Naive thymus-derived CD8-positive, alpha-beta T cell (primary cell): ENCODE data around the gene ACTL7B. TPM values are rescaled to one million over a fixed set of nuclear protein-coding genes. Genes with fewer than 3 reads are reported as not detected.
"Not testable (repeated sequence)": the region's sequence is repeated elsewhere in the genome, so short reads cannot be mapped to it uniquely, and the experiment has no call there.

Experiments used
- ATAC-seq, 2 donors: fragments of 150-1000 bp; cut with Tn5 transposase in 1 of 2; sonication (Bioruptor Pico), chemical (Tn5 transposase) in 1 of 2; 1 replicate in 1 of 2; 2 replicates in 1 of 2; pipeline ENCODE4 v1.10.0; 2021; ENCODE audit warnings: mild to moderate bottlenecking in 2 of 2, moderate library complexity in 2 of 2
- POLR2A ChIA-PET: fragments of 350-600 bp; sonication (Branson Sonifier 250); formaldehyde crosslinking; loops from one replicate; lab custom pipeline; 2021; ENCODE audit warnings: antibody characterized with exemption; lab: Charles Lee
- DNase-seq, 10 donors: peaks; one replicate each; pipeline versions ENCODE4 v3.0.0 to v3.0.0-alpha.2; 2020 to 2022
- H3K27ac Mint-ChIP-seq, 10 donors: one replicate each; pipeline ENCODE4 v1.8.0; 2020 to 2022; ENCODE audit warnings: mild to moderate bottlenecking in 10 of 10, mixed read lengths in 10 of 10, moderate library complexity in 4 of 10, inconsistent platforms in 1 of 10
- H3K27me3 Mint-ChIP-seq, 5 donors: one replicate each; pipeline ENCODE4 v1.8.0; 2021 to 2022; ENCODE audit warnings: mixed read lengths in 5 of 5
- H3K36me3 Mint-ChIP-seq, 3 donors: one replicate each; pipeline ENCODE4 v1.8.0; 2020 to 2022; ENCODE audit warnings: mixed read lengths in 3 of 3, mild to moderate bottlenecking in 2 of 3, inconsistent platforms in 1 of 3
- H3K4me1 Mint-ChIP-seq, 4 donors: one replicate each; pipeline ENCODE4 v1.8.0; 2021 to 2022; ENCODE audit warnings: mixed read lengths in 4 of 4
- H3K4me3 Mint-ChIP-seq, 10 donors: one replicate each; pipeline ENCODE4 v1.8.0; 2020 to 2022; ENCODE audit warnings: mild to moderate bottlenecking in 10 of 10, mixed read lengths in 10 of 10, moderate library complexity in 6 of 10, inconsistent platforms in 1 of 10
- H3K9me3 Mint-ChIP-seq, 9 donors: one replicate each; pipeline ENCODE4 v1.8.0; 2020 to 2022; ENCODE audit warnings: mixed read lengths in 9 of 9, mild to moderate bottlenecking in 3 of 9, inconsistent platforms in 1 of 9, moderate library complexity in 1 of 9
- polyA plus RNA-seq, 3 donors: library from polyadenylated mRNA; unstranded; fragments of 300-500 nt; fragmentation: Illumina TruSeq; gene quantifications; one replicate each; pipeline ENCODE4 v1.2.3, GENCODE V29; 2021
- total RNA-seq, 8 experiments: library from RNA in 2 of 8; stranded (reverse) in 2 of 8; gene quantifications; one replicate each; pipeline ENCODE4 v1.2.3 and lab custom pipeline; 2021 to 2026

Gene ACTL7B
- total and polyA plus RNA-seq, 5 experiments from 2014 or later = 0.21 TPM; not detected in 4

- ATAC-seq = no peak
- H3K36me3 Mint-ChIP-seq = peaks cover 0 to 2% (median 0%) of the 10 kb centered on the region in 3 donors
- H3K4me3 Mint-ChIP-seq = no peak overlapping the region
- no peak for DNase-seq
- no peak overlapping the region for H3K27ac Mint-ChIP-seq
- H3K9me3 Mint-ChIP-seq = no peaks in the 10 kb centered on the region
- no peaks in the 10 kb centered on the region for H3K4me1 Mint-ChIP-seq
- POLR2A ChIA-PET = no interaction called here
- peaks cover 0 to 4% (median 2%) of the 10 kb centered on the region in 5 donors for H3K27me3 Mint-ChIP-seq
These were observed 3.7 kb downstream of the ACTL7B start for GRCh38 chr9:108852079-108852478.

- Mint-ChIP-seq H3K4me1 (no peaks in the 10 kb centered on the region), H3K27me3 (peaks cover 0 to 4% (median 2%) of the 10 kb centered on the region in 5 donors), H3K36me3 (peaks cover 0 to 2% (median 0%) of the 10 kb centered on the region in 3 donors), H3K9me3 (no peaks in the 10 kb centered on the region), H3K4me3 (no peak overlapping the region), H3K27ac (no peak overlapping the region)
- ATAC-seq = no peak
- DNase-seq = no peak
- POLR2A ChIA-PET = no interaction called here
These were observed 4.6 kb downstream of the ACTL7B start for GRCh38 chr9:108851138-108851537.

- POLR2A ChIA-PET = no interaction called here
- no peak for ATAC-seq
- no peaks in the 10 kb centered on the region for H3K9me3 Mint-ChIP-seq
- H3K27me3 Mint-ChIP-seq = peaks cover 0 to 4% (median 2%) of the 10 kb centered on the region in 5 donors
- H3K4me3 Mint-ChIP-seq = no peak overlapping the region
- no peaks in the 10 kb centered on the region for H3K4me1 Mint-ChIP-seq
- H3K27ac Mint-ChIP-seq = peak overlapping the region in 1 of 10 donors; percentile 54
- peaks cover 0 to 2% (median 0%) of the 10 kb centered on the region in 3 donors for H3K36me3 Mint-ChIP-seq
- DNase-seq = no peak
These were observed 5.4 kb downstream of the ACTL7B start for GRCh38 chr9:108850293-108850897.

GRCh38 chr9:108848296-108848695 is 7.5 kb downstream of the ACTL7B start:
- DNase-seq, ATAC-seq, H3K9me3 Mint-ChIP-seq, POLR2A ChIA-PET, H3K4me3 Mint-ChIP-seq, H3K27ac Mint-ChIP-seq, H3K27me3 Mint-ChIP-seq, H3K36me3 Mint-ChIP-seq, H3K4me1 Mint-ChIP-seq: not testable (repeated sequence)

GRCh38 chr9:108845947-108846346 is 9.8 kb downstream of the ACTL7B start:
- DNase-seq = no peak
- peaks cover 1 to 12% (median 10%) of the 10 kb centered on the region in 4 donors for H3K4me1 Mint-ChIP-seq
- H3K27me3 Mint-ChIP-seq = no peaks in the 10 kb centered on the region
- no peak overlapping the region for H3K27ac Mint-ChIP-seq
- no peaks in the 10 kb centered on the region for H3K36me3 Mint-ChIP-seq
- POLR2A ChIA-PET = no interaction called here
- H3K9me3 Mint-ChIP-seq = no peaks in the 10 kb centered on the region
- no peak for ATAC-seq
- H3K4me3 Mint-ChIP-seq = no peak overlapping the region

- POLR2A ChIA-PET = no interaction called here
- Mint-ChIP-seq H3K9me3 (no peaks in the 10 kb centered on the region), H3K36me3 (no peaks in the 10 kb centered on the region), H3K4me1 (peaks cover 1 to 12% (median 10%) of the 10 kb centered on the region in 4 donors), H3K4me3 (no peak overlapping the region), H3K27ac (no peak overlapping the region), H3K27me3 (no peaks in the 10 kb centered on the region)
- no peak for DNase-seq
- no peak for ATAC-seq
These were observed 10.3 kb downstream of the ACTL7B start for GRCh38 chr9:108845507-108845906.

GRCh38 chr9:108844856-108845255 is 10.9 kb downstream of the ACTL7B start:
- H3K4me3 Mint-ChIP-seq = no peak overlapping the region
- ATAC-seq (no peak), DNase-seq (no peak)
- no peak overlapping the region for H3K27ac Mint-ChIP-seq
- no peaks in the 10 kb centered on the region for H3K36me3 Mint-ChIP-seq
- peaks cover 1 to 12% (median 10%) of the 10 kb centered on the region in 4 donors for H3K4me1 Mint-ChIP-seq
- POLR2A ChIA-PET = no interaction called here
- no peaks in the 10 kb centered on the region for H3K9me3 Mint-ChIP-seq
- no peaks in the 10 kb centered on the region for H3K27me3 Mint-ChIP-seq

GRCh38 chr9:108844391-108844790 is 11.4 kb downstream of the ACTL7B start:
- Mint-ChIP-seq H3K9me3 (peaks cover 0 to 2% (median 0%) of the 10 kb centered on the region in 9 donors), H3K4me1 (peaks cover 1 to 12% (median 10%) of the 10 kb centered on the region in 4 donors), H3K27ac (no peak overlapping the region), H3K4me3 (no peak overlapping the region), H3K27me3 (peaks cover 0 to under 1% (median 0%) of the 10 kb centered on the region in 5 donors), H3K36me3 (no peaks in the 10 kb centered on the region)
- DNase-seq = no peak
- POLR2A ChIA-PET = no interaction called here
- no peak for ATAC-seq

GRCh38 chr9:108842610-108843295 is 13.0 kb downstream of the ACTL7B start:
- H3K36me3 Mint-ChIP-seq = no peaks in the 10 kb centered on the region
- peak in 1 of 10 donors; percentile 3 for DNase-seq
- H3K27ac Mint-ChIP-seq = peak overlapping the region in 8 of 10 donors; percentile 3 to 80 (median 44)
- POLR2A ChIA-PET = no interaction called here
- H3K9me3 Mint-ChIP-seq = peaks cover 0 to 6% (median 0%) of the 10 kb centered on the region in 9 donors
- ATAC-seq = no peak
- peak overlapping the region in 9 of 10 donors; percentile 27 to 82 (median 55) for H3K4me3 Mint-ChIP-seq
- H3K27me3 Mint-ChIP-seq = peaks cover 0 to 2% (median 0%) of the 10 kb centered on the region in 5 donors
- peaks cover 1 to 12% (median 10%) of the 10 kb centered on the region in 4 donors for H3K4me1 Mint-ChIP-seq

- H3K27me3 Mint-ChIP-seq, H3K27ac Mint-ChIP-seq, POLR2A ChIA-PET, H3K9me3 Mint-ChIP-seq, H3K4me3 Mint-ChIP-seq, ATAC-seq, DNase-seq, H3K36me3 Mint-ChIP-seq: not testable (repeated sequence)
- peaks cover 1 to 28% (median 10%) of the 10 kb centered on the region in 4 donors for H3K4me1 Mint-ChIP-seq
These were observed 16.2 kb downstream of the ACTL7B start for GRCh38 chr9:108839561-108839960.

GRCh38 chr9:108838017-108838416 is 17.8 kb downstream of the ACTL7B start:
- Mint-ChIP-seq H3K36me3 (no peaks in the 10 kb centered on the region), H3K9me3 (peaks cover 0 to 6% (median 0%) of the 10 kb centered on the region in 9 donors), H3K27ac (no peak overlapping the region), H3K4me3 (no peak overlapping the region), H3K27me3 (peaks cover 0 to 3% (median 0%) of the 10 kb centered on the region in 5 donors), H3K4me1 (peaks cover 1 to 29% (median 9%) of the 10 kb centered on the region in 4 donors)
- DNase-seq (no peak), ATAC-seq (no peak)
- POLR2A ChIA-PET = no interaction called here

- peaks cover 0 to 3% (median 0%) of the 10 kb centered on the region in 5 donors for H3K27me3 Mint-ChIP-seq
- peaks cover 0 to 24% (median 4%) of the 10 kb centered on the region in 4 donors for H3K4me1 Mint-ChIP-seq
- no peak overlapping the region for H3K4me3 Mint-ChIP-seq
- H3K9me3 Mint-ChIP-seq = peaks cover 0 to 6% (median 0%) of the 10 kb centered on the region in 9 donors
- ATAC-seq (no peak), DNase-seq (no peak)
- no peaks in the 10 kb centered on the region for H3K36me3 Mint-ChIP-seq
- POLR2A ChIA-PET = no interaction called here
- H3K27ac Mint-ChIP-seq = no peak overlapping the region
These were observed 18.3 kb downstream of the ACTL7B start for GRCh38 chr9:108837530-108837929.

- no peak for DNase-seq
- peaks cover 0 to 3% (median 0%) of the 10 kb centered on the region in 5 donors for H3K27me3 Mint-ChIP-seq
- H3K4me3 Mint-ChIP-seq = no peak overlapping the region
- POLR2A ChIA-PET = no interaction called here
- H3K4me1 Mint-ChIP-seq = peaks cover 0 to 20% (median 0%) of the 10 kb centered on the region in 4 donors
- no peak for ATAC-seq
- no peaks in the 10 kb centered on the region for H3K36me3 Mint-ChIP-seq
- H3K27ac Mint-ChIP-seq = no peak overlapping the region
- H3K9me3 Mint-ChIP-seq = peaks cover 0 to 6% (median 0%) of the 10 kb centered on the region in 9 donors
These were observed 19.0 kb downstream of the ACTL7B start for GRCh38 chr9:108836781-108837180.
